ENCODE measurements around the gene SURF4.
"Not testable (repeated sequence)": the region's sequence is repeated elsewhere in the genome, so short reads cannot be mapped to it uniquely, and the experiment has no call there.

The SURF4 gene

DNA sequence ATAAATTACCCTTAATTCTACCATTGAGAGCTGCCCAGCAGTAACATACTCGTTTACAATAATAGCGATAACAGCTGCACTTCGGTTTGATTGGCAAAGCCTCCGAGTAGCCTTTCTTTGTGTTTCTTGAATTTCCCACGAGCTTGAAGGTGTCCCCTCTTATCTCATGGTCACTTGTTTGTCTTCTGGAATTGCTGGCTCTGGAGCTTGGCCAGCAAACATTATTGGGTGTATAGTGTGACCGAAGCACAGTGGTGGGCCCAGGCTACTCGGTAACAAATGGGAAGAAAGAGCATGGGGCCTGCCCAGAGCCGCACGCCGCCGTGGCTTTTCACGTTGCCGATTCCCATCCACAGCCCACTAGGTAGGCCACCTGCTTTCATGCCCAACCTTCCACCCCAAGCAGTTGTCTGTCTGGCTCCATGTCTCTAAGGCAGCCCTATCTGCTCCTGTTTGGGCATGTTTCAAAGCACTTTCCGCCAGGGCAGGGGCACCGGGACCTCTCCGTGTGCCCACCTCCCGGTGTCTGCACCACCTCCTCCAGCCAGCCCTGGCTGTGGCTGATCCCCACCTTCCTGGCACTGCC, 9.0 kb upstream of the SURF4 start:
- DNase-seq (ENCODE audit: low read depth, low spot score): no peak
- H3K9me3 ChIP-seq (ENCODE audit: control insufficient read depth, insufficient read depth, low read length): no peaks in the 10 kb centered on the region
- WGBS (ENCODE audit: insufficient coverage, insufficient read length): no CpG with 5 or more reads among the region's 17 CpGs
- H3K27ac ChIP-seq (ENCODE audit: low read length): no peak overlapping the region
- H3K27me3 ChIP-seq (ENCODE audit: control insufficient read depth, insufficient read depth, low read length): no peaks in the 10 kb centered on the region
- no peaks in the 10 kb centered on the region for H3K36me3 ChIP-seq (ENCODE audit: control insufficient read depth, insufficient read depth, low read length)
- no peak overlapping the region for H3K4me3 ChIP-seq (ENCODE audit: low read length)
- no peaks in the 10 kb centered on the region for H3K4me1 ChIP-seq (ENCODE audit: control insufficient read depth, insufficient read depth, low read length)

DNA sequence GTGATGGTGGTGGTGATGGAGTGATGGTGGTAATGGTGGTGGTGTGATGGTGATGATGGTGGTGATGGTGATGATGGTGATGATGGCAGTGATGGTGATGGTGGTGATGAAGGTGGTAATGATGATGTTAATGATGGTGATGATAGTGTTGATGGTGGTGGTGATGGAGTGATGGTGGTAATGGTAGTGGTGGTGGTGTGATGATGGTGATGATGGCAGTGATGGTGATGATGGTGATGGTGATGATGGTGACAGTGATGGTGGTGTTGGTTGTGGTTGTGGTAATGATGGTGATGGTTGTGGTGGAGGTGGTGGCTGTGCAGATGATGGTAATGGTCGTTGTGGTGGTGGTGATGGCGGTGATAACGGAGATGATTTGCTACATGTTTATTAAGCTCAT, 7.6 kb upstream of the SURF4 start:
- no CpG with 5 or more reads among the region's 3 CpGs for WGBS (ENCODE audit: insufficient coverage, insufficient read length)
- no peak overlapping the region for H3K4me3 ChIP-seq (ENCODE audit: low read length)
- no peaks in the 10 kb centered on the region for H3K9me3 ChIP-seq (ENCODE audit: control insufficient read depth, insufficient read depth, low read length)
- H3K27ac ChIP-seq (ENCODE audit: low read length): no peak overlapping the region
- no peak for DNase-seq (ENCODE audit: low read depth, low spot score)
- no peaks in the 10 kb centered on the region for H3K36me3 ChIP-seq (ENCODE audit: control insufficient read depth, insufficient read depth, low read length)
- no peaks in the 10 kb centered on the region for H3K4me1 ChIP-seq (ENCODE audit: control insufficient read depth, insufficient read depth, low read length)
- H3K27me3 ChIP-seq (ENCODE audit: control insufficient read depth, insufficient read depth, low read length): no peaks in the 10 kb centered on the region

GRCh38 chr9:133382507-133383141, 6.8 kb upstream of the SURF4 start:
- H3K4me1 ChIP-seq (ENCODE audit: control insufficient read depth, insufficient read depth, low read length): no peaks in the 10 kb centered on the region
- no peaks in the 10 kb centered on the region; the same call in 1 of the 2 replicates for H3K9me3 ChIP-seq (ENCODE audit: control insufficient read depth, insufficient read depth, low read length)
- H3K27me3 ChIP-seq (ENCODE audit: control insufficient read depth, insufficient read depth, low read length): no peaks in the 10 kb centered on the region
- H3K27ac ChIP-seq (ENCODE audit: low read length): no peak overlapping the region
- 100% methylated on average over 4 of the region's 4 CpGs for WGBS (ENCODE audit: insufficient coverage, insufficient read length)
- H3K36me3 ChIP-seq (ENCODE audit: control insufficient read depth, insufficient read depth, low read length): no peaks in the 10 kb centered on the region
- H3K4me3 ChIP-seq (ENCODE audit: low read length): no peak overlapping the region
- no peak for DNase-seq (ENCODE audit: low read depth, low spot score)

DNA sequence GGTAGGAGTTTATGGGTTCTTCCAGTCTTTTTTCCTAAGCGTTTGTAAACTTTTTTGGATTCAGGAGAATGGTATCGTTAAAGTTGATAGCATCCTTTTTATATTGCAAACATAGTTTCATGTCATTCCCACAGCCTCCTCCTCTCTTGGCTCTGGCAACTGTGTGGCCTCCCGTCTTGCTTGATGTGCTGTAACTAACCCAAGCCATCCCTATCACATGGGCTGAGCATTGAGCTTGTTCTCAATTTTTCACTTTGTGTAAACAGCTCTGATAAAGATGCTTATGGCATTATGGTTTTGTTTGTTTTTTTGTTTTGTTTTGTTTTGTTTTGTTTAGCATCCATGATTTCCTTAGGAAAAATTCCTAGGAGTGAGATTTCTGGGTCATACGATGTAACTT, 4.9 kb upstream of the SURF4 start:
- no peaks in the 10 kb centered on the region for H3K36me3 ChIP-seq (ENCODE audit: control insufficient read depth, insufficient read depth, low read length)
- WGBS (ENCODE audit: insufficient coverage, insufficient read length): no CpG with 5 or more reads among the region's 4 CpGs

DNA sequence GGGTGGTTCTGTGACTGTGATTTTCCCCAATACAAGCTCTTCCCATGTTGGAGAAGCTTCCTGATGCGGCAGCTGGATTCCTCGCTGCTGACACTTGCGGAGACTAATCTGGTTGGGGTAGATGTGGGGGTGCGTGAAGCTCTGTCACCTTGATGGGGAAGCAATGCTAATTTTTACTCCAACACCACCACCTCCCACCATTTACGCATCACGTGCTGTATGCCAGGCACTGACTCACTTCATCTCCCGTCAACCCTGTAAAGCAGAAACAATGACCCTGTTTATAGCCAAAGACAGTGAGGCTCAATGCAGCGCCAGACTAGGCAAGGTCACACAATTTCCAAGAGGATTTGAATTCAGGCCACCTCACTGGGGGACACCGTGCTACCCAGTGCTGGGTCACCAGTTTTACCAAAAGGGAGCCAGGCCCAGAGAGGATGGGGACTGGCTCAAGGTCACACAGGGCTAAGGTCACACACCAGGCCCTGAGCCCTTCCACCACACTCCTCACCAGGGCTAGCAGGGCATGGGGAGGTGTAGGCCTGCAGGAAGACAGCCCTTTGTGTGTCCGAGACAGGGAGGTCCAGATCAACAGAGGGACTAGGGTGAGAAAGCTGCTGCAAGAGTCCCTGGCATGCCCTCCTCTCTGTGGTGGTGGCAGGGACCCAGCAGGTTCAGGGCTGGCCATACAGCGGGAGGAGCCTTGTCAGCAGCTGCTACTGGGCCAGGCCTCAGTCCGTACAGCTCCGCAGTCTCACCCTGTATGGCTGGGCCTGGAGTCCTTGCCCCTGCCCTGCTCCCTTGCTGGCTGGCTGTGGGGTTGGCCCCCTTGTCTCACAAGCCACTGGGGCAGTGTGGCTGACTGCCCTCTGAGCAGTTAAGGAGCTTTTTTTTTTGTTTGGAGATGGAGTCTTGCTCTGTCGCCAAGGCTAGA, 3.6 kb upstream of the SURF4 start:
- H3K27ac ChIP-seq (ENCODE audit: low read length): no peak overlapping the region
- H3K9me3 ChIP-seq (ENCODE audit: control insufficient read depth, insufficient read depth, low read length): no peaks in the 10 kb centered on the region; the same call in 1 of the 2 replicates
- H3K4me1 ChIP-seq (ENCODE audit: control insufficient read depth, insufficient read depth, low read length): no peaks in the 10 kb centered on the region
- WGBS (ENCODE audit: insufficient coverage, insufficient read length): no CpG with 5 or more reads among the region's 14 CpGs
- H3K4me3 ChIP-seq (ENCODE audit: low read length): no peak overlapping the region
- H3K36me3 ChIP-seq (ENCODE audit: control insufficient read depth, insufficient read depth, low read length): no peaks in the 10 kb centered on the region
- no peak for DNase-seq (ENCODE audit: low read depth, low spot score)
- H3K27me3 ChIP-seq (ENCODE audit: control insufficient read depth, insufficient read depth, low read length): no peaks in the 10 kb centered on the region

More for the DNA sequence above, 4.9 kb upstream of the SURF4 start:
- no peaks in the 10 kb centered on the region for H3K27me3 ChIP-seq (ENCODE audit: control insufficient read depth, insufficient read depth, low read length)
- no peak overlapping the region for H3K4me3 ChIP-seq (ENCODE audit: low read length)
- no peaks in the 10 kb centered on the region for H3K4me1 ChIP-seq (ENCODE audit: control insufficient read depth, insufficient read depth, low read length)
- no peak for DNase-seq (ENCODE audit: low read depth, low spot score)
- no peak overlapping the region for H3K27ac ChIP-seq (ENCODE audit: low read length)
- H3K9me3 ChIP-seq (ENCODE audit: control insufficient read depth, insufficient read depth, low read length): no peaks in the 10 kb centered on the region; the same call in 1 of the 2 replicates

- no peak for DNase-seq (ENCODE audit: low read depth, low spot score)
- no peak overlapping the region for H3K4me3 ChIP-seq (ENCODE audit: low read length)
- no peaks in the 10 kb centered on the region; the same call in 1 of the 2 replicates for H3K9me3 ChIP-seq (ENCODE audit: control insufficient read depth, insufficient read depth, low read length)
- H3K27me3 ChIP-seq (ENCODE audit: control insufficient read depth, insufficient read depth, low read length): no peaks in the 10 kb centered on the region
- no peak overlapping the region for H3K27ac ChIP-seq (ENCODE audit: low read length)
- no CpG with 5 or more reads among the region's 1 CpG for whole genome bisulfite sequencing (ENCODE audit: insufficient coverage, insufficient read length)
- H3K36me3 ChIP-seq (ENCODE audit: control insufficient read depth, insufficient read depth, low read length): no peaks in the 10 kb centered on the region
- H3K4me1 ChIP-seq (ENCODE audit: control insufficient read depth, insufficient read depth, low read length): no peaks in the 10 kb centered on the region
These were observed 2.6 kb upstream of the SURF4 start for GRCh38 chr9:133378408-133378962.

DNA sequence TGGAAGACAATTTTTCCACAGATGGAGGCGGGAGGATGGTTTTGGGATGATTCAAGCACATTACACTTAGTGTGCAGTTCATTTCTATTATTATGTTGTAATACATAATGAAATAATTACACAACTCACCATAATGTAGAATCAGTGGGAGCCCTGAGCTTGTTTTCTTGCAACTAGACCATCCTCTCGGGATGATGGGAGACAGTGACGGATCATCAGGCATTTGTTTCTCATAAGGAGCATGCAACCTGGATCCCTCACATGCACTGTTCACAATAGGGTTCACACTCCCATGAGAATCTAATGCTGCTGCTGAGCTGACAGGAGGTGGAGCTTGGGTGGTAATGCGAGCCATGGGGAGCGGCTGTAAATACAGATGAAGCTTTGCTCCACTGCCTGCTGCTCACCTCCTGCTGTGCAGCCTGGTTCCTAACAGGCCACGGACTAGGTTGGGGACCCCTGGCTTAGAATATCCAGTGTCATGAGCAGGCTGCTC, 1.9 kb upstream of the SURF4 start:
- H3K4me1 ChIP-seq (ENCODE audit: control insufficient read depth, insufficient read depth, low read length): no peaks in the 10 kb centered on the region
- no peaks in the 10 kb centered on the region; the same call in 1 of the 2 replicates for H3K9me3 ChIP-seq (ENCODE audit: control insufficient read depth, insufficient read depth, low read length)
- no peak for DNase-seq (ENCODE audit: low read depth, low spot score)
- WGBS (ENCODE audit: insufficient coverage, insufficient read length): no CpG with 5 or more reads among the region's 6 CpGs
- no peak overlapping the region for H3K27ac ChIP-seq (ENCODE audit: low read length)
- H3K36me3 ChIP-seq (ENCODE audit: control insufficient read depth, insufficient read depth, low read length): no peaks in the 10 kb centered on the region
- no peak overlapping the region for H3K4me3 ChIP-seq (ENCODE audit: low read length)
- no peaks in the 10 kb centered on the region for H3K27me3 ChIP-seq (ENCODE audit: control insufficient read depth, insufficient read depth, low read length)

GRCh38 chr9:133377280-133377679, 1.4 kb upstream of the SURF4 start:
- H3K27ac ChIP-seq (ENCODE audit: low read length); H3K4me3 ChIP-seq (ENCODE audit: low read length); H3K4me1 ChIP-seq (ENCODE audit: control insufficient read depth, insufficient read depth, low read length); H3K9me3 ChIP-seq (ENCODE audit: control insufficient read depth, insufficient read depth, low read length); H3K36me3 ChIP-seq (ENCODE audit: control insufficient read depth, insufficient read depth, low read length); DNase-seq (ENCODE audit: low read depth, low spot score); H3K27me3 ChIP-seq (ENCODE audit: control insufficient read depth, insufficient read depth, low read length): not testable (repeated sequence)
- WGBS (ENCODE audit: insufficient coverage, insufficient read length): no CpG with 5 or more reads among the region's 14 CpGs

GRCh38 chr9:133375116-133375723, 640 bp downstream of the SURF4 start:
- H3K27ac ChIP-seq (ENCODE audit: low read length): no peak overlapping the region
- H3K9me3 ChIP-seq (ENCODE audit: control insufficient read depth, insufficient read depth, low read length): no peaks in the 10 kb centered on the region; the same call in 1 of the 2 replicates
- peak overlapping the region; percentile 76 for H3K4me3 ChIP-seq (ENCODE audit: low read length)
- peaks cover 4% of the 10 kb centered on the region; the same call in 1 of the 2 replicates for H3K36me3 ChIP-seq (ENCODE audit: control insufficient read depth, insufficient read depth, low read length)
- no peak for DNase-seq (ENCODE audit: low read depth, low spot score)
- H3K27me3 ChIP-seq (ENCODE audit: control insufficient read depth, insufficient read depth, low read length): no peaks in the 10 kb centered on the region
- H3K4me1 ChIP-seq (ENCODE audit: control insufficient read depth, insufficient read depth, low read length): no peaks in the 10 kb centered on the region
- WGBS (ENCODE audit: insufficient coverage, insufficient read length): no CpG with 5 or more reads among the region's 39 CpGs
